NB4 (cell line): ENCODE measurements around the gene TTLL5.
"Not testable (repeated sequence)": the region's sequence is repeated elsewhere in the genome, so short reads cannot be mapped to it uniquely, and the experiment has no call there.

Experiments
- DNase-seq: peaks from one replicate; pipeline ENCODE4 v3.0.0; 2010; ENCODE audit warnings: low read depth
- H3K4me3 ChIP-seq: one replicate; pipeline ENCODE4 v1.5.1; 2011; ENCODE audit warnings: mild to moderate bottlenecking, low read depth, low read length, moderate library complexity
- CTCF ChIP-seq: IDR thresholded peaks from one replicate; pipeline ENCODE4 v1.5.1; 2012; ENCODE audit warnings: low read depth, low read length
- MAX ChIP-seq: IDR thresholded peaks from 2 replicates; pipeline ENCODE4 v1.6.1; 2011; ENCODE audit warnings: low read depth, low read length
- MYC ChIP-seq: IDR thresholded peaks from 2 replicates; pipeline ENCODE4 v1.6.1; 2011; ENCODE audit warnings: low read depth, low read length
- POLR2A ChIP-seq: IDR thresholded peaks from 2 replicates; pipeline ENCODE4 v1.6.1; 2011; ENCODE audit warnings: mild to moderate bottlenecking; ENCODE audit not compliant: insufficient read length; ENCODE audit errors: extremely low read depth

Gene TTLL5

GRCh38 chr14:75840911-75841310 lies 179.9 kb downstream of the TTLL5 start:
- no peak for DNase-seq
- TF ChIP-seq POLR2A = no peak
- TF ChIP-seq MYC = no peak
- TF ChIP-seq CTCF = no peak
- no peak for TF ChIP-seq MAX
- no peak overlapping the region for H3K4me3 ChIP-seq

GRCh38 chr14:75842551-75842950 lies 181.5 kb downstream of the TTLL5 start:
- DNase-seq = no peak
- TF ChIP-seq CTCF = no peak
- no peak for TF ChIP-seq MYC
- no peak for TF ChIP-seq POLR2A
- no peak for TF ChIP-seq MAX
- H3K4me3 ChIP-seq = no peak overlapping the region

- TF ChIP-seq MYC = no peak
- TF ChIP-seq MAX = no peak
- TF ChIP-seq CTCF = no peak
- TF ChIP-seq POLR2A = no peak
- DNase-seq = no peak
- no peak overlapping the region for H3K4me3 ChIP-seq
These were observed 183.4 kb downstream of the TTLL5 start for GRCh38 chr14:75844486-75844885.

GRCh38 chr14:75845136-75845804 lies 184.2 kb downstream of the TTLL5 start:
- TF ChIP-seq CTCF (no peak), POLR2A (no peak), MAX (no peak), MYC (no peak)
- DNase-seq = no peak
- no peak overlapping the region for H3K4me3 ChIP-seq

GRCh38 chr14:75846694-75847093 lies 185.6 kb downstream of the TTLL5 start:
- H3K4me3 ChIP-seq, DNase-seq: not testable (repeated sequence)

- DNase-seq = no peak
- TF ChIP-seq MAX (no peak), CTCF (no peak), POLR2A (no peak), MYC (no peak)
These were observed 186.5 kb downstream of the TTLL5 start for GRCh38 chr14:75847584-75847983.

More at GRCh38 chr14:75847584-75847983, 186.5 kb downstream of the TTLL5 start:
- H3K4me3 ChIP-seq = no peak overlapping the region
